Stomach (tissue), 4 donors: ENCODE data around the gene DNAJC15.

Source experiments
- POLR2A ChIP-seq, 4 donors: fragments of 450-650 bp; IDR thresholded peaks; one replicate each; pipeline ENCODE4 v1.6.1; 2016; ENCODE audit warnings: antibody characterized with exemption in 4 of 4, control low read depth in 2 of 4, mild to moderate bottlenecking in 1 of 4, moderate library complexity in 1 of 4
- POLR2AphosphoS5 ChIP-seq, 3 donors: sonication (generic); formaldehyde crosslinking; IDR thresholded peaks; one replicate each; pipeline ENCODE4 v1.6.1; 2016; ENCODE audit warnings: antibody characterized with exemption in 3 of 3
- TF ChIP-seq, protein P1 (sequence below), 7 experiments: fragments of 450-650 bp in 4 of 7; fragments of 200-600 bp in 3 of 7; sonication (generic) in 3 of 7; IDR thresholded peaks; one replicate each; pipeline ENCODE4 v1.5.1; 2016 to 2019; ENCODE audit warnings: antibody characterized with exemption in 7 of 7, control low read depth in 2 of 7, mild to moderate bottlenecking in 1 of 7

DNA sequence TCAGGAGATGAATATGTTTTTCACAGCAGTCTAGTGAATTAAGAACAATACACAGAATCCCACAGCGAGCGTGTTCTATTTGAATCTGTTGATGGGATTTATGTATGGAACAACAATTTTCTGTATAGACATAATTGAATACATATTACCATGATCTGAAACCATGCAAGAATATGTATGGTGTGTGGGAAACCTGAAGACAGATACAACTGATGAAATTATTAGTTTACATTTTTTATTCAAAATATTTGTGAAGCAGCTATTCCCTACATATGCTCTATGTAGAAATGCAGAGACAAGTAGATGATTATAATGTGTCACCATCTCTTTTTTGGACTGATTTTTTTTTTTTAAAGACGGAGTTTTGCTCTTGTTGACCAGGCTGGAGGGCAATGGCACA is 91.8 kb downstream of the DNAJC15 start:
- TF ChIP-seq, protein P1, sequence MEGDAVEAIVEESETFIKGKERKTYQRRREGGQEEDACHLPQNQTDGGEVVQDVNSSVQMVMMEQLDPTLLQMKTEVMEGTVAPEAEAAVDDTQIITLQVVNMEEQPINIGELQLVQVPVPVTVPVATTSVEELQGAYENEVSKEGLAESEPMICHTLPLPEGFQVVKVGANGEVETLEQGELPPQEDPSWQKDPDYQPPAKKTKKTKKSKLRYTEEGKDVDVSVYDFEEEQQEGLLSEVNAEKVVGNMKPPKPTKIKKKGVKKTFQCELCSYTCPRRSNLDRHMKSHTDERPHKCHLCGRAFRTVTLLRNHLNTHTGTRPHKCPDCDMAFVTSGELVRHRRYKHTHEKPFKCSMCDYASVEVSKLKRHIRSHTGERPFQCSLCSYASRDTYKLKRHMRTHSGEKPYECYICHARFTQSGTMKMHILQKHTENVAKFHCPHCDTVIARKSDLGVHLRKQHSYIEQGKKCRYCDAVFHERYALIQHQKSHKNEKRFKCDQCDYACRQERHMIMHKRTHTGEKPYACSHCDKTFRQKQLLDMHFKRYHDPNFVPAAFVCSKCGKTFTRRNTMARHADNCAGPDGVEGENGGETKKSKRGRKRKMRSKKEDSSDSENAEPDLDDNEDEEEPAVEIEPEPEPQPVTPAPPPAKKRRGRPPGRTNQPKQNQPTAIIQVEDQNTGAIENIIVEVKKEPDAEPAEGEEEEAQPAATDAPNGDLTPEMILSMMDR (IDR thresholded peaks at IDR 0.05), result no peak
- TF ChIP-seq POLR2AphosphoS5 (IDR thresholded peaks at IDR 0.05), result no peak
- TF ChIP-seq POLR2A (IDR thresholded peaks at IDR 0.05), result no peak
